ENCODE measurements around the gene TMEM178A.
"Not testable (repeated sequence)": the region's sequence is repeated elsewhere in the genome, so short reads cannot be mapped to it uniquely, and the experiment has no call there.

Gene TMEM178A

GRCh38 chr2:39649511-39649910, 16.2 kb upstream of the TMEM178A start:
- DNase-seq = no peak

- DNase-seq = no peak
Measured at GRCh38 chr2:39650468-39650867, 15.2 kb upstream of the TMEM178A start.

GRCh38 chr2:39656215-39656614, 9.5 kb upstream of the TMEM178A start:
- DNase-seq = not testable (repeated sequence)

- DNase-seq = no peak
Measured at GRCh38 chr2:39657287-39657937, 8.3 kb upstream of the TMEM178A start.

- no peak for DNase-seq
Measured at GRCh38 chr2:39658371-39658770, 7.3 kb upstream of the TMEM178A start.

GRCh38 chr2:39659765-39660611, 5.7 kb upstream of the TMEM178A start:
- no peak for DNase-seq

- DNase-seq = no peak
Measured at GRCh38 chr2:39660612-39661236, 5.0 kb upstream of the TMEM178A start.

- DNase-seq = no peak
Measured at GRCh38 chr2:39661826-39662225, 3.9 kb upstream of the TMEM178A start.

GRCh38 chr2:39663187-39663930, 2.4 kb upstream of the TMEM178A start:
- DNase-seq = no peak

GRCh38 chr2:39664232-39664887, 1.4 kb upstream of the TMEM178A start:
- no peak for DNase-seq

- no peak for DNase-seq
Measured at GRCh38 chr2:39664888-39665591, 677 bp upstream of the TMEM178A start.

- DNase-seq = no peak
Measured at GRCh38 chr2:39666491-39667101, 879 bp downstream of the TMEM178A start.

GRCh38 chr2:39667104-39667885, 1.6 kb downstream of the TMEM178A start:
- no peak for DNase-seq

- no peak for DNase-seq
Measured at GRCh38 chr2:39667886-39668276, 2.2 kb downstream of the TMEM178A start.

GRCh38 chr2:39668576-39669080, 2.9 kb downstream of the TMEM178A start:
- no peak for DNase-seq

- no peak for DNase-seq
Measured at GRCh38 chr2:39671604-39672003, 5.9 kb downstream of the TMEM178A start.

- DNase-seq = no peak
Measured at GRCh38 chr2:39673018-39673417, 7.3 kb downstream of the TMEM178A start.

GRCh38 chr2:39676342-39676741, 10.6 kb downstream of the TMEM178A start:
- DNase-seq = no peak

GRCh38 chr2:39678170-39678569, 12.5 kb downstream of the TMEM178A start:
- DNase-seq = no peak

GRCh38 chr2:39679805-39680204, 14.1 kb downstream of the TMEM178A start:
- no peak for DNase-seq

Data from activated CD4-positive, alpha-beta T cell treated with anti-CD3 and anti-CD28 coated beads, Interleukin-2, amount 50 U/mL, for 48 hours (primary cell).